Ovary (tissue), 3 donors: ENCODE data around the gene LEKR1.
"Not testable (repeated sequence)": the region's sequence is repeated elsewhere in the genome, so short reads cannot be mapped to it uniquely, and the experiment has no call there.

ENCODE experiments used
- POLR2A ChIP-seq: fragments of 450-650 bp; IDR thresholded peaks from one replicate; pipeline ENCODE4 v1.6.1; 2017; ENCODE audit warnings: antibody characterized with exemption, mild to moderate bottlenecking, moderate library complexity
- TF ChIP-seq, protein P1 (sequence below), 3 donors: fragments of 450-650 bp in 2 of 3; fragments of 200-600 bp in 1 of 3; IDR thresholded peaks; one replicate each; pipeline versions ENCODE4 v1.5.1 to v1.8.0; 2016 to 2022; ENCODE audit warnings: antibody characterized with exemption in 3 of 3, mild to moderate bottlenecking in 1 of 3
- donor health status: DM: no; HTN: no; CAD: no.

DNA sequence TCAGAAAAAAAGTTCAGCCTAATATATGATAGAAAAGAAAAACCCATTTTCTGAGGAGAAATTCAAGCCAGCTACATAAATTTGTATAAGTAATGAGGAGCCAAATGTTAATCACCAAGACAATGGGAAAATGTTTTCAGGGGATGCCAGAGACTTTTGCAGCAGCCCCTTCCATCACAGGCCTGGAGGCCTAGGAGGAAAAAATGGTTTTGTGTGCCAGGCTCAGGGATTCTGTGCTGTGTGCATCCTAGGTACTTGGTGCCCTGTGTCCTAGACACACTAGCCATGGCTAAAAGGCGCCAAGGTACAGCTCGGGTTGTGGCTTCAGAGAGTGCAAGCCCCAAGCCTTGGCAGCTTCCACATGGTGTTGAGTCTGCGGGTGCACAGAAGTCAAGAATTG, 53.3 kb downstream of the LEKR1 start:
- TF ChIP-seq, protein P1, sequence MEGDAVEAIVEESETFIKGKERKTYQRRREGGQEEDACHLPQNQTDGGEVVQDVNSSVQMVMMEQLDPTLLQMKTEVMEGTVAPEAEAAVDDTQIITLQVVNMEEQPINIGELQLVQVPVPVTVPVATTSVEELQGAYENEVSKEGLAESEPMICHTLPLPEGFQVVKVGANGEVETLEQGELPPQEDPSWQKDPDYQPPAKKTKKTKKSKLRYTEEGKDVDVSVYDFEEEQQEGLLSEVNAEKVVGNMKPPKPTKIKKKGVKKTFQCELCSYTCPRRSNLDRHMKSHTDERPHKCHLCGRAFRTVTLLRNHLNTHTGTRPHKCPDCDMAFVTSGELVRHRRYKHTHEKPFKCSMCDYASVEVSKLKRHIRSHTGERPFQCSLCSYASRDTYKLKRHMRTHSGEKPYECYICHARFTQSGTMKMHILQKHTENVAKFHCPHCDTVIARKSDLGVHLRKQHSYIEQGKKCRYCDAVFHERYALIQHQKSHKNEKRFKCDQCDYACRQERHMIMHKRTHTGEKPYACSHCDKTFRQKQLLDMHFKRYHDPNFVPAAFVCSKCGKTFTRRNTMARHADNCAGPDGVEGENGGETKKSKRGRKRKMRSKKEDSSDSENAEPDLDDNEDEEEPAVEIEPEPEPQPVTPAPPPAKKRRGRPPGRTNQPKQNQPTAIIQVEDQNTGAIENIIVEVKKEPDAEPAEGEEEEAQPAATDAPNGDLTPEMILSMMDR (IDR thresholded peaks at IDR 0.05) = not testable (repeated sequence)
- not testable (repeated sequence) for TF ChIP-seq POLR2A
